Stomach (tissue), 4 donors: Measurements from ENCODE around the gene KASH5.
"Not testable (repeated sequence)": the region's sequence is repeated elsewhere in the genome, so short reads cannot be mapped to it uniquely, and the experiment has no call there.

Source experiments
- POLR2A ChIP-seq, 4 donors: fragments of 450-650 bp; IDR thresholded peaks; one replicate each; pipeline ENCODE4 v1.6.1; 2016; ENCODE audit warnings: antibody characterized with exemption in 4 of 4, control low read depth in 2 of 4, mild to moderate bottlenecking in 1 of 4, moderate library complexity in 1 of 4
- POLR2AphosphoS5 ChIP-seq, 3 donors: sonication (generic); formaldehyde crosslinking; IDR thresholded peaks; one replicate each; pipeline ENCODE4 v1.6.1; 2016; ENCODE audit warnings: antibody characterized with exemption in 3 of 3
- TF ChIP-seq, protein P1 (sequence below), 7 experiments: fragments of 450-650 bp in 4 of 7; fragments of 200-600 bp in 3 of 7; sonication (generic) in 3 of 7; IDR thresholded peaks; one replicate each; pipeline ENCODE4 v1.5.1; 2016 to 2019; ENCODE audit warnings: antibody characterized with exemption in 7 of 7, control low read depth in 2 of 7, mild to moderate bottlenecking in 1 of 7

DNA sequence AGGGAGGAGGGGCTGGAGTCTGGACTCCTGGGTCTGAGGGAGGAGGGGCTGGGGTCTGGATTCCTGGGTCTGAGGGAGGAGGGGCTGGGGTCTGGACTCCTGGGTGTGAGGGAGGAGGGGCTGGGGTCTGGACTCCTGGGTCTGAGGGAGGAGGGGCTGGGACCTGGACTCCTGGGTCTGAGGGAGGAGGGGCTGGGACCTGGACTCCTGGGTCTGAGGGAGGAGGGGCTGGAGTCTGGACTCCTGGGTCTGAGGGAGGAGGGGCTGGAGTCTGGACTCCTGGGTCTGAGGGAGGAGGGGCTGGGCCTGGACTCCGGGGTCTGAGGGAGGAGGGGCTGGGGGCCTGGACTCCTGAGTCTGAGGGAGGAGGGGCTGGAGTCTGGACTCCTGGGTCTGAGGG lies 73.1 kb downstream of the KASH5 start:
- not testable (repeated sequence) for TF ChIP-seq POLR2A, POLR2AphosphoS5 (IDR thresholded peaks at IDR 0.05)
- TF ChIP-seq, protein P1, sequence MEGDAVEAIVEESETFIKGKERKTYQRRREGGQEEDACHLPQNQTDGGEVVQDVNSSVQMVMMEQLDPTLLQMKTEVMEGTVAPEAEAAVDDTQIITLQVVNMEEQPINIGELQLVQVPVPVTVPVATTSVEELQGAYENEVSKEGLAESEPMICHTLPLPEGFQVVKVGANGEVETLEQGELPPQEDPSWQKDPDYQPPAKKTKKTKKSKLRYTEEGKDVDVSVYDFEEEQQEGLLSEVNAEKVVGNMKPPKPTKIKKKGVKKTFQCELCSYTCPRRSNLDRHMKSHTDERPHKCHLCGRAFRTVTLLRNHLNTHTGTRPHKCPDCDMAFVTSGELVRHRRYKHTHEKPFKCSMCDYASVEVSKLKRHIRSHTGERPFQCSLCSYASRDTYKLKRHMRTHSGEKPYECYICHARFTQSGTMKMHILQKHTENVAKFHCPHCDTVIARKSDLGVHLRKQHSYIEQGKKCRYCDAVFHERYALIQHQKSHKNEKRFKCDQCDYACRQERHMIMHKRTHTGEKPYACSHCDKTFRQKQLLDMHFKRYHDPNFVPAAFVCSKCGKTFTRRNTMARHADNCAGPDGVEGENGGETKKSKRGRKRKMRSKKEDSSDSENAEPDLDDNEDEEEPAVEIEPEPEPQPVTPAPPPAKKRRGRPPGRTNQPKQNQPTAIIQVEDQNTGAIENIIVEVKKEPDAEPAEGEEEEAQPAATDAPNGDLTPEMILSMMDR (IDR thresholded peaks at IDR 0.05), result not testable (repeated sequence)
